Measurements from ENCODE around the gene PRB2.
"Not testable (repeated sequence)": the region's sequence is repeated elsewhere in the genome, so short reads cannot be mapped to it uniquely, and the experiment has no call there.

The PRB2 gene
- 0 reads per million in 4 donors for total RNA-seq

- not testable (repeated sequence) for DNase-seq
These were observed at the start of gene PRB2 for GRCh38 chr12:11395467-11395866. PRB2 (minus strand) TSS chr12:11395567; CDS start chr12:11395529, 38 bp downstream.

GRCh38 chr12:11437966-11438365 is 42.6 kb upstream of the PRB2 start:
- DNase-seq: no peak

- no peak for DNase-seq
These were observed 38.3 kb upstream of the PRB2 start for GRCh38 chr12:11433664-11434063.

- DNase-seq: no peak
These were observed 36.1 kb upstream of the PRB2 start for GRCh38 chr12:11431486-11431885.

GRCh38 chr12:11427341-11427740 is 32.0 kb upstream of the PRB2 start:
- no peak for DNase-seq

GRCh38 chr12:11412731-11413130 is 17.4 kb upstream of the PRB2 start:
- no peak for DNase-seq

GRCh38 chr12:11408096-11408495 is 12.7 kb upstream of the PRB2 start:
- DNase-seq: no peak

- DNase-seq: no peak
These were observed 2.0 kb upstream of the PRB2 start for GRCh38 chr12:11397366-11397765.

GRCh38 chr12:11391456-11391855 is 3.9 kb downstream of the PRB2 start:
- not testable (repeated sequence) for DNase-seq

- not testable (repeated sequence) for DNase-seq
These were observed 17.9 kb downstream of the PRB2 start for GRCh38 chr12:11377420-11377819.

GRCh38 chr12:11361151-11361550 is 34.2 kb downstream of the PRB2 start:
- DNase-seq: no peak

GRCh38 chr12:11360205-11360883 is 35.0 kb downstream of the PRB2 start:
- DNase-seq: not testable (repeated sequence)

GRCh38 chr12:11351736-11352135 is 43.6 kb downstream of the PRB2 start:
- not testable (repeated sequence) for DNase-seq

GRCh38 chr12:11348439-11348838 is 46.9 kb downstream of the PRB2 start:
- DNase-seq: no peak

- DNase-seq: no peak
These were observed 47.6 kb downstream of the PRB2 start for GRCh38 chr12:11347810-11348209.

GRCh38 chr12:11344500-11344899 is 50.9 kb downstream of the PRB2 start:
- no peak for DNase-seq

Data from T-helper 1 cell (primary cell).